ENCODE data around the gene GPR162. TPM values are rescaled to one million over a fixed set of nuclear protein-coding genes. Genes with fewer than 3 reads are reported as not detected.

The GPR162 gene
- total RNA-seq, 1 donor from 2014 or later = 9.4 TPM

DNA sequence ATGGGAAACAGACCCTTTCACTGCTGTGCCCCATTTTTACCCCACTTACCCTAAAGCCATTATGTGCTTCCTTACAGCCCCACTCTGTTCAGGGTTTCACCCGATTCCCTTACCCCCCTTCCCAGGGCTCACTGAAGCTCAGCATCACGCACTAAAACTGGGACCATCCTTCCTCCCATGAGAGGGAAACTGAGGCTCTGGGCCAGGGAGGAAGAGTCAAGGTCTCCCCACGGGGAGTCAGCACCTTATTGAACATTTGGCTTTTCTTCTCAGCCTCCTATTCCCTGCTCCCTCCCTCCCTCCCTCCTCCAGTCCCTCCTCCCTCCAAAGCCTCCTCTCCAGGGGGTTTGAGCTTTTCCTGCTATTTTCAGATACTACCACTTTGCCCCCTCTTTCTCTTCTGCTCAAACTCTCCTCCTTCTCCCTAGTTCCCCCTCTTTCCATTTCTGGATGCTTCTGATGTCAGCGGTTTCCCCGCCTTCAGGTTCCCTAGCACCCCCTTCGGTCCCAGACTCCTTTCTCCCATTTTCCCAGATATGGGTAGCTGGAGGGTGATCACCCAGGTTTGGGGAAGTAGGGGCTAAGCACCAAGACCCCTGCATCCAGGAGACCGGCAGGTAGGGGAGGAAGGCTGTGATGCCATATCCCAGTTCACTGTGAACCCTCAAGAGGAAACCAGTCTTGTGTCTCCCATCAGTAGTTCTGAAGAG lies 960 bp downstream of the GPR162 start:
- intact Hi-C loops (cut with DNase I) = no loop called here
- Histone ChIP-seq H3K4me1 (peaks cover 3 to 20% of the 10 kb centered on the region in 2 donors), H3K27me3 (peaks cover 7% of the 10 kb centered on the region), H3K4me3 (peak overlapping the region in 1 of 2 donors; percentile 64), H3K27ac (no peak overlapping the region), H3K36me3 (no peaks in the 10 kb centered on the region), H3K9me3 (no peaks in the 10 kb centered on the region)
- TF ChIP-seq, protein P1, sequence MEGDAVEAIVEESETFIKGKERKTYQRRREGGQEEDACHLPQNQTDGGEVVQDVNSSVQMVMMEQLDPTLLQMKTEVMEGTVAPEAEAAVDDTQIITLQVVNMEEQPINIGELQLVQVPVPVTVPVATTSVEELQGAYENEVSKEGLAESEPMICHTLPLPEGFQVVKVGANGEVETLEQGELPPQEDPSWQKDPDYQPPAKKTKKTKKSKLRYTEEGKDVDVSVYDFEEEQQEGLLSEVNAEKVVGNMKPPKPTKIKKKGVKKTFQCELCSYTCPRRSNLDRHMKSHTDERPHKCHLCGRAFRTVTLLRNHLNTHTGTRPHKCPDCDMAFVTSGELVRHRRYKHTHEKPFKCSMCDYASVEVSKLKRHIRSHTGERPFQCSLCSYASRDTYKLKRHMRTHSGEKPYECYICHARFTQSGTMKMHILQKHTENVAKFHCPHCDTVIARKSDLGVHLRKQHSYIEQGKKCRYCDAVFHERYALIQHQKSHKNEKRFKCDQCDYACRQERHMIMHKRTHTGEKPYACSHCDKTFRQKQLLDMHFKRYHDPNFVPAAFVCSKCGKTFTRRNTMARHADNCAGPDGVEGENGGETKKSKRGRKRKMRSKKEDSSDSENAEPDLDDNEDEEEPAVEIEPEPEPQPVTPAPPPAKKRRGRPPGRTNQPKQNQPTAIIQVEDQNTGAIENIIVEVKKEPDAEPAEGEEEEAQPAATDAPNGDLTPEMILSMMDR (IDR thresholded peaks at IDR 0.05) = no peak
- no peak for DNase-seq (ENCODE audit: low spot score in 2 of 2)

DNA sequence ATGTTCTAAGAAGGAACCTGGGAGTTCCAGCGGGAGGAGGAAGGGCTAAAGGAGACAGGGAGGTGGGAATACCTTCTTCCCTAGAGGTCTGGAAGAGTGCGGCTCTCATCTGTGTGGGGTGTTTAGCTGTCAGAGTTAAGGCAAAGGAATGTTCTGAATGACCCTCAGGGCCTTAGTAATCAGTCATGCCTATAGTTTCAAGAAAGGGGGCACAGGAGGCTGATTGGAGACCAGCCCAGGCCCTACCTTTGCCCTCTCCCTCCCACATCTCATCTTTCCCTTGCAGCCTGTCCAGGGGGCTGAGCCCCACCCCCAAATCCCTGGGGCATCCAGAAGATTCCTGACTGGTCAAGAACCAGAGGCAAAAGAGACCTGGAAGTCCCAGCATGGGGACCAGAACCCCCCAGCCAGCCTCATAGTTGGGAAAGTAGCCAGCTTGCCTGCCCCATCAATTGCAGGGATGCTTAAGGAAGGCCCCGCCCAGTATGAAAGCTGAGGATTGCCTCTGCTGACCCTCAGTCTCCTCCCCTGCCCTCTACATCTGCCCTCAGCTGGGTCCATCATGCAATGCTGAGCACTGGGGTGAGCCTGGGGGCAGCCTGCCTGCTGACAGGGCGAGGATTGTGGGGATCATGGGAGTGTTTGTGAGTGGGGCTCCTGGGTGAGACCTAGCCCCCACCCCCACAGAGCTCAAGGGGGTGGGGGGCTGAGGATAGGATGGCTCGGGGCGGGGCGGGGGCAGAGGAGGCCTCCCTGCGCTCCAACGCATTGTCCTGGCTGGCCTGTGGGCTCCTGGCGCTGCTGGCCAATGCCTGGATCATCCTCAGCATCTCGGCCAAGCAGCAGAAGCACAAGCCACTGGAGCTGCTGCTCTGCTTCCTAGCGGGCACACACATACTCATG lies 1.8 kb downstream of the GPR162 start:
- no peak for DNase-seq (ENCODE audit: low spot score in 2 of 2)
- no peak overlapping the region for H3K4me3 ChIP-seq
- peaks cover 7% of the 10 kb centered on the region for H3K27me3 ChIP-seq
- peaks cover 3 to 23% of the 10 kb centered on the region in 2 donors for H3K4me1 ChIP-seq
- intact Hi-C loops (cut with DNase I) = loop anchor here (2.0 kb wide), 1 partner anchor 45 kb away; no protein-coding TSS in a partner anchor
- TF ChIP-seq, protein P1 (IDR thresholded peaks at IDR 0.05) = no peak
- H3K27ac ChIP-seq = no peak overlapping the region
- H3K9me3 ChIP-seq = no peaks in the 10 kb centered on the region
- no peaks in the 10 kb centered on the region for H3K36me3 ChIP-seq

DNA sequence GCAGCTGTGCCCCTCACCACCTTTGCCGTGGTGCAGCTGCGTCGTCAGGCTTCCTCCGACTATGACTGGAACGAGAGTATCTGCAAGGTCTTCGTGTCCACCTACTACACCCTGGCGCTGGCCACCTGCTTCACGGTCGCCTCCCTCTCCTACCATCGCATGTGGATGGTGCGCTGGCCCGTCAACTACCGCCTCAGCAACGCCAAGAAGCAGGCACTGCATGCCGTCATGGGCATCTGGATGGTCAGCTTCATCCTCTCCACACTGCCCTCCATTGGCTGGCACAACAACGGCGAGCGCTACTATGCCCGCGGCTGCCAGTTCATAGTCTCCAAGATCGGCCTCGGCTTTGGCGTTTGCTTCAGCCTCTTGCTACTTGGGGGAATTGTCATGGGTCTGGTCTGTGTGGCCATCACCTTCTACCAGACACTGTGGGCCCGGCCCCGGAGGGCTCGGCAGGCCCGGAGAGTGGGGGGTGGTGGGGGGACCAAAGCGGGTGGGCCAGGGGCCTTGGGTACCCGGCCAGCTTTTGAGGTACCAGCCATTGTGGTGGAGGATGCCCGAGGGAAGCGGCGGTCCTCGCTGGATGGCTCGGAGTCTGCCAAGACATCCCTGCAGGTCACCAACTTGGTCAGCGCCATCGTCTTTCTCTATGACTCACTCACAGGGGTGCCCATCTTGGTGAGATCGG lies 2.6 kb downstream of the GPR162 start:
- Histone ChIP-seq H3K4me3 (no peak overlapping the region), H3K4me1 (peaks cover 3 to 23% of the 10 kb centered on the region in 2 donors), H3K27ac (no peak overlapping the region), H3K9me3 (no peaks in the 10 kb centered on the region), H3K36me3 (no peaks in the 10 kb centered on the region), H3K27me3 (peaks cover 7% of the 10 kb centered on the region)
- intact Hi-C loops (cut with DNase I) = loop anchor here (2.0 kb wide), 1 partner anchor 45 kb away; no protein-coding TSS in a partner anchor
- DNase-seq (ENCODE audit: low spot score in 2 of 2) = no peak
- TF ChIP-seq, protein P1 (IDR thresholded peaks at IDR 0.05) = no peak

DNA sequence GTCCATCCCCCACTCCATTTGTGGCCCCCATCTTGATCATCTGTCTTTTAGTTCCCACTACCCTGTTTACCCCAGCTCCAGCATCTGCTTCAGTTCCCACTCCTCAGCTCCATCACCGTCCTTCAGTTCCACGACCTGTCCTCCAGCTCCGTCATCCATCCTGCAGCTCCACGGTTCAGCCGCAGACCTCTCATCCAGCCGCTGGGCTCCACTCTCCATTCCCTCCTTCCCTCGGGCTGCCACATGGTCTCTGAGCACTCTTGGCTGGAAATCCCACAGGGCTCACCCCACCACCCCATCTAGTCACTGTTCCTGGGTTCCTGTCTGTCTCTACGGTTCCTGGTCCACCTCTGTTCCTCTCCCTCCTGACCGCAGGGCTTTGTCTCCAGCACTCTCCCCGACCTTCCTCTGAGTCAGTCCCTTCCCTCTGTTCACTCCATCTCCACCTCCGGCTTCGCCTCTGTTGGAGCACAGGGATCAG lies 3.3 kb downstream of the GPR162 start:
- TF ChIP-seq, protein P1 (IDR thresholded peaks at IDR 0.05) = no peak
- H3K9me3 ChIP-seq = no peaks in the 10 kb centered on the region
- intact Hi-C loops (cut with DNase I) = loop anchor here (1.0 to 5.0 kb wide), 5 partner anchors 46 to 218 kb away; partner anchors contain the start of genes CHD4, MLF2 and ZNF384
- H3K4me1 ChIP-seq = peaks cover 3 to 23% of the 10 kb centered on the region in 2 donors
- no peaks in the 10 kb centered on the region for H3K36me3 ChIP-seq
- peak overlapping the region in 1 of 2 donors; percentile 46 for H3K4me3 ChIP-seq
- peaks cover 7% of the 10 kb centered on the region for H3K27me3 ChIP-seq
- H3K27ac ChIP-seq = no peak overlapping the region
- DNase-seq (ENCODE audit: low spot score in 2 of 2) = no peak

Data from ascending aorta (tissue), 2 donors.